Hepatocyte (in vitro differentiated cells): ENCODE measurements around the gene POLR3K.
"Not testable (repeated sequence)": the region's sequence is repeated elsewhere in the genome, so short reads cannot be mapped to it uniquely, and the experiment has no call there.

Source experiments
- CTCF ChIP-seq: fragments of 200-600 bp; sonication (generic); IDR thresholded peaks from 2 replicates; pipeline ENCODE4 v1.5.1; 2016; ENCODE audit warnings: antibody characterized with exemption, mild to moderate bottlenecking; ENCODE audit not compliant: poor library complexity
- EZH2 ChIP-seq: fragments of 200-600 bp; sonication (generic); IDR thresholded peaks from 2 replicates; pipeline ENCODE4 v1.6.1; 2016; ENCODE audit warnings: antibody characterized with exemption, mild to moderate bottlenecking, borderline replicate concordance
- EZH2phosphoT487 ChIP-seq: fragments of 200-600 bp; sonication (generic); IDR thresholded peaks from one replicate; pipeline ENCODE4 v1.6.1; 2018; ENCODE audit warnings: antibody characterized with exemption, mild to moderate bottlenecking, low read depth, moderate library complexity; ENCODE audit not compliant: unreplicated experiment, severe bottlenecking

GRCh38 chr16:25926-26348 is 27.5 kb downstream of the POLR3K start:
- TF ChIP-seq CTCF, EZH2phosphoT487, EZH2: not testable (repeated sequence)
